ENCODE results near the gene NELFE.
A peak's percentile ranks its signal among the peaks of the same experiment; 100 is the strongest.
"Not testable (repeated sequence)": the region's sequence is repeated elsewhere in the genome, so short reads cannot be mapped to it uniquely, and the experiment has no call there.

Gene NELFE, protein sequence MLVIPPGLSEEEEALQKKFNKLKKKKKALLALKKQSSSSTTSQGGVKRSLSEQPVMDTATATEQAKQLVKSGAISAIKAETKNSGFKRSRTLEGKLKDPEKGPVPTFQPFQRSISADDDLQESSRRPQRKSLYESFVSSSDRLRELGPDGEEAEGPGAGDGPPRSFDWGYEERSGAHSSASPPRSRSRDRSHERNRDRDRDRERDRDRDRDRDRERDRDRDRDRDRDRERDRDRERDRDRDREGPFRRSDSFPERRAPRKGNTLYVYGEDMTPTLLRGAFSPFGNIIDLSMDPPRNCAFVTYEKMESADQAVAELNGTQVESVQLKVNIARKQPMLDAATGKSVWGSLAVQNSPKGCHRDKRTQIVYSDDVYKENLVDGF
- total RNA-seq, result 44.2 to 104 (median 47.5) reads per million in 3 experiments

DNA sequence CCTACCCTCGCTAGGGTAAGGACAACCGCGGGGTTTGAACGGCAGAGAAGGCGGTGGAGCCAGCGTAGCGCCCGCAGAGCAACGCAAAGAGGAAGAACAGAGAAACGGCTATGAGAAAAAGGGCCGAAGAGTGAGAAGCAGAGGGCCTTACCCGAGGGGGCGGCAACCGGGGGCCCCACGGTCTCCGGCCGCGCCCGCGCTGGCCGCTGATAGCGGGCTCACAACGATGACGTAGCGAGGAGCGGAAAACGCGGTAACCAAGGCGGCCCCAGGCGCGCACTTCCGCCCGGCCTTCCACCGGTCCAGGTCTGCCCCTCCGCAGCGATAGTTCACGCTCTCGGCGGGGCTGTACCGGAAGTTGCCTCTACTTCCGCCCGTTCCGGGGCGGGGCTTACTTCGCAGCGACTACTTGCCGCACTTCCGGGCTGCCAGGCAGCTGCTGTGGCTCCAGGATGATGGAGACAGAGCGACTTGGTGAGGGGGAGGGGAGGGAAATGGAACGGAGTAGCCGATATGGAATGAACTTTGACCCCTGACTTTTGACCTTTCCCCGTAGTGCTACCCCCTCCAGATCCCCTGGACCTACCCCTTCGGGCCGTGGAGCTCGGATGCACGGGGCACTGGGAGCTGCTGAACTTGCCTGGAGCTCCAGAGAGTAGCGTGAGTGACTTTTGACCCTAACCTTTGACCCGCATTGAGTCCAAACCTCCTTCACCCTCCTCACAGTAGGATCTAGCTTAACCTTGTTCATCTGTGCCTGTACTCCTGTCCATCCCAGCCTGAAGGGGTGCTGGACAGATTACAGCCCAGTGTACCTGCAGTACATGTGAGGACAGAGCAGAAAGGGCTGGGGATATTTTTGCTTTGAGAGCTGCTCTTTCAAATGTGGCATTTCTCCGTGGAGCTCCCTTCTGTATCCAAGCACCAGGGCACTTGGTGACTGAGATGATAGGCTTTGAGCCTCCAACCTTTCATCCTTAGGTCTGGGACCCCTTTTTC, at the start of gene NELFE, which contains the start of gene SKIC2:
Gene NELFE (minus strand): TSS at position 231 of the 999 bp plus-strand sequence. CDS start 525 bp downstream, outside the sequence.
Gene SKIC2 (plus strand): TSS at position 435 of the 999 bp plus-strand sequence. CDS start 18 bp downstream, at position 453.
- peak; percentile 98 for DNase-seq

DNA sequence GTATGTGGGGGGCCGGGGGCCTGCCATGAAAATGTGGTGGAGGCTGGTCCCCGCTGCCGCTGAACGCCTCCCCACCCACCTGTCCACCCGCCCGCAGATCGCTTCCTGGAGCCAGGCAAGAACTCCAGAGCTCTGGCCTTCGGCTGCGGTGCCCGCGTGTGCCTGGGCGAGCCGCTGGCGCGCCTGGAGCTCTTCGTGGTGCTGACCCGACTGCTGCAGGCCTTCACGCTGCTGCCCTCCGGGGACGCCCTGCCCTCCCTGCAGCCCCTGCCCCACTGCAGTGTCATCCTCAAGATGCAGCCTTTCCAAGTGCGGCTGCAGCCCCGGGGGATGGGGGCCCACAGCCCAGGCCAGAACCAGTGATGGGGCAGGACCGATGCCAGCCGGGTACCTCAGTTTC, 49.3 kb upstream of the NELFE start:
- not testable (repeated sequence) for DNase-seq

DNA sequence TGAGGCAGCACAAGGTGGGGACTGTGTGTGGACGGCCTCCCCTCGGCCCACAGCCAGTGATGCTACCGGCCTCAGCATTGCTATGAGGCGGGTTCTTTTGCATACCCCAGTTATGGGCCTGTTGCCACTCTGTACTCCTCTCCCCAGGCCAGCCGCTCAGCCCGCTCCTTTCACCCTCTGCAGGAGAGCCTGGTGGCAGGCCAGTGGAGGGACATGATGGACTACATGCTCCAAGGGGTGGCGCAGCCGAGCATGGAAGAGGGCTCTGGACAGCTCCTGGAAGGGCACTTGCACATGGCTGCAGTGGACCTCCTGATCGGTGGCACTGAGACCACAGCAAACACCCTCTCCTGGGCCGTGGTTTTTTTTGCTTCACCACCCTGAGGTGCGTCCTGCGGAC, 48.3 kb upstream of the NELFE start:
- DNase-seq, result not testable (repeated sequence)

DNA sequence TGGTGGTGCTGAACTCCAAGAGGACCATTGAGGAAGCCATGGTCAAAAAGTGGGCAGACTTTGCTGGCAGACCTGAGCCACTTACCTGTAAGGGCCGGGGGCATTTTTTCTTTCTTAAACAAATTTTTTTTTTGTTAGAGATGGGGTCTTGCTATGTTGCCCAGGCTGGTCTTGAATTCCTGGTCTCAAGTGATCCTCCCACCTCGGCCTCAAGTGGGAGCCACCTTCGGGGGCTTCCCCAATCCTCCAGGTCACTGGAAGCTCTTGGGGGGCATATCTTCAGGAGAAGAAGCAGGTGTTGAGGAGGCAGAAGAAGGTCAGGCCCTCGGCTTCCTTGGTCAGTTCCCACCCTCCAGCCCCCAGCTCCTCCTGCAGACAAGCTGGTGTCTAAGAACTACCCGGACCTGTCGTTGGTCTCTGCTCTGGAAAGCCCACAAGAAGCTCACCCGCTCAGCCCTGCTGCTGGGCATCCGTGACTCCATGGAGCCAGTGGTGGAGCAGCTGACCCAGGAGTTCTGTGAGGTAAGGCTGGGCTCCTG, 47.3 kb upstream of the NELFE start:
- not testable (repeated sequence) for DNase-seq

DNA sequence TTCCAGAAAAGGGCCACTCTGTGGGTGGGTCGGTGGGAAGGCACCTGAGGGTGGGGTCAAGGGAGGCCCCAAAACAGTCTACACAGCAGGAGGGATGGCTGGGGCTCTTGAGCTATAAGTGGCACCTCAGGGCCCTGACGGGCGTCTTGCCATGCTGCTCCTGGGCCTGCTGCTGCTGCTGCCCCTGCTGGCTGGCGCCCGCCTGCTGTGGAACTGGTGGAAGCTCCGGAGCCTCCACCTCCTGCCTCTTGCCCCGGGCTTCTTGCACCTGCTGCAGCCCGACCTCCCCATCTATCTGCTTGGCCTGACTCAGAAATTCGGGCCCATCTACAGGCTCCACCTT, 46.7 kb upstream of the NELFE start:
- not testable (repeated sequence) for DNase-seq

DNA sequence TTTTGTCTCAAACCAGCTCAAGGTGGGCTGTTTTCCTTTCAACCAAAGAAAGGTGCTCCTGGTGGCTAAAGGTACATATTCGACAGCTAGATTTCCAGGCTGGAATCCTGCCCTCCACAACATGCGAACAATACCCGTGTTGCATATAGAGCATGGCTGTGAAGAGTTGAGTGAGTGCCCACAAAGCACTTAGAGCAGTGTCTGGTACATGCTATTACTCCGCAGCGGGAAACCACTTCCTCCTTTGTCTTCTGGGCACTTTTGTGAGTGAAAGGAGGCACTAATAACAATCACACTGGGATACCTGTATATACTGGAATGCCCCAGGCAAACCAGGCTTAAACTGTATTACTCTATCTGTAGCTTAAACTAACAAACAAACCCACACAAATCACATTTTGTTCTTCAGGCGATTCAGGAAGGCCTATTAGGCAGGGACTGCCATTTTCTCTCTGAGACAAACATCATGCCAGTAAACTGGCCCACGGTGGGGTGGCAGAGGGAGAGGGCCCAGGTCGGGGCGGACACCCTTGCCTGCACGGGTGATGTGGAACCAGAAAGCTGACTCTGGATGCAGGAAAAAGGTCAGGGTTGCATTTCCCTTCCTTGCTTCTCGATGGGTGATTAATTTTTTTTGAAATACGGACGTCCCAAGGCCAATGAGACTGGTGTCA, 46.2 kb upstream of the NELFE start:
- DNase-seq, result not testable (repeated sequence)

DNA sequence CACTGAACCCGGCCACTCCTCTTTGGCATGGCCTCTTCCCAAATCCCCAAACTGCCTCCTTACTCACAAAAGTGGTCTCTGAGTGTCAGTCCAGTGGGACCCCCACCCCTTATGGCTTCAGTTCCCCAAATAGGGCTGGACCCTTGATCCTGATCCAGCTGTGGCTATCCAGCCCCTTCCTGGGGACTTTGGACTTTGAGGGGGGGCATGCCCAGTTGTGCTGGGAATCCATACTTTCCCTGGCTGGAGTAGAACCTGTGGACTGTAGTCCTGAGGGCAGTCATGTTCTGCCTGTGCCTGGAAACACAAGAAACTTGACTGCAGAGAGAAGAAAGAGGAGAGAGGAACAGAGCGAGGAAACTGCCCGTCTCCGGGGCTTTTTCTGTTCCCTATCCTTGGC, 45.6 kb upstream of the NELFE start:
- DNase-seq, result not testable (repeated sequence)

DNA sequence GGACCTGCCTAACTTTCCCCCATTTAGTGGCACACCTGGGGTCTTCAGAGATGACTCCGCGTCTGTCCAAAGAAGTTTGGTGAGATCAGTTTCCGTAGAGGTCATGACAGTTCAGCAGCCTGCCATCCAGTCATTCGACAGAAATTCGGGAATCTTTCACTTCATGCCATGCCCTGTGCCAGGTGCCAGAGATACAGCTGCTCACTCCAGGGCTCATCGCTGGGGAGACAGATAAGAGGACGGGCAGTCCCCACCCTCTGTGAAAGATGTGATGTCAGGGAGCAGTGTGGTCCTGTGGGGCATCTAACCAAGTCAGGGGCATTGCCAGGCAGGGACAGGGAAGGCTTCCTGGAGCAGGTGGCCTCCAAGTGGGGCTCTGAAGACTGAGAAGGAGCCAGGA, 44.5 kb upstream of the NELFE start:
- not testable (repeated sequence) for DNase-seq

DNA sequence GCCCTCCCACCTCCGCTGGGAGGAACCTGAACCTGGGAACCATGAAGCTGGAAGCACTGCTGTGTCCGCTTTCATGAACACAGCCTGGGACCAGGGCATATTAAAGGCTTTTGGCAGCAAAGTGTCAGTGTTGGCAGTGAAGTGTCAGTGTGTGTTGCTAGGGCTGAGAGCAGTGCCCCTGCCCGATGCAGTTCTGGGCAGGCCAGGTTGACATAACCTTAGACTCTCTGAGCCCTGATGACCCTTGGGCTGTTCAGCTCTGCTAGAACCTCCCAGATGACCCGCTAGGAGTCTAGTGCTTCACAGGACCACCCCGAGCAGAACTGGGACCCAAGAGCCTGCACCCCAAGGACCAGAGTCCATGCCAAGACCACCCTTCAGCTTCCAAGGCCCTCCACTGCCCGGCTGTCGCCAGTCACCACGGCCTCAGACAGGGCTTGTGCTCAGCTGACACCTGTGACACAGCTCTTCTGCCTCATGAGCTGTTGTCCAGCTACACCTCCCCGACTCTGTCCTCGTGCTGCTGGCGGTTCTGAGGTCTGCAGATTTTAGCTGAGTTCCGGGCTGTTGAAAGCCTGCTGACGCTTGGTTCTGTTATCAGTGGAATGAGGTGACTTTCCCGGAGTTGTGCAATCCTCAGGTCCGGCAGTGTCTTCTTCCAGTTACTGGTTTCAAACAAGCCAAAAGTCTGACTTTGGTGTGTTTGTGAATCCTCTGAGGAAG, 43.9 kb upstream of the NELFE start:
- DNase-seq, result not testable (repeated sequence)

DNA sequence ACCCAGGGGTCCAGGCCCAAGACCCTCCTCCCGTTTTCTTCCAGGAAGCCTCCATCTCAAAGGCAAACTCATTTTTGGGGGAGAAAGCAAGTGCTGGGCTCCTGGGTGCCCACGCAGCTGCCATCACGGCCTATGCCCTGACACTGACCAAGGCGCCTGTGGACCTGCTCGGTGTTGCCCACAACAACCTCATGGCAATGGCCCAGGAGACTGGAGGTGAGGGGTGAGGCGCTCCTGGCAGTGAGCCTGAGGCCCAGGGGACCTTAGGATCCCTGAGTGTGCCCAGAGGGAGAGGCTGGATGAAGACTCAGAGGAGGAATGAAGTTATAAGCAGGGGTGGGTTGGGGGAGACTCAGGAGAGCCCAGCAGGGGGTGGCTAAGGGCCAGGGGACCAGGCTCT, 37.6 kb upstream of the NELFE start:
- DNase-seq, result not testable (repeated sequence)

DNA sequence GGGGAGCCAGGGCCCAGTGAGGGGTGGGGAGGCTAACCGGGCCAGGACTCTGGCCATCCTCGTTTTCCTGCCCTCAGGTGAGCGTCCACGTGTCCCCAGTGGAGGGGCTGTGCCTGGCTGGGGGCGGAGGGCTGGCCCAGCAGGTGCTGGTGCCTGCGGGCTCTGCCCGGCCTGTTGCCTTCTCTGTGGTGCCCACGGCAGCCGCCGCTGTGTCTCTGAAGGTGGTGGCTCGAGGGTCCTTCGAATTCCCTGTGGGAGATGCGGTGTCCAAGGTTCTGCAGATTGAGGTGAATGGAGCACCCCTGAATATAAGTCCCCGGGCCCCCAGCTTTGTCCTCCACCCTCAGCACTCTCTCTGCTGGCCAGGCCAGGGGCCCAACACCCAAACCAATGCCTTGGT, 35.6 kb upstream of the NELFE start:
- DNase-seq, result not testable (repeated sequence)

DNA sequence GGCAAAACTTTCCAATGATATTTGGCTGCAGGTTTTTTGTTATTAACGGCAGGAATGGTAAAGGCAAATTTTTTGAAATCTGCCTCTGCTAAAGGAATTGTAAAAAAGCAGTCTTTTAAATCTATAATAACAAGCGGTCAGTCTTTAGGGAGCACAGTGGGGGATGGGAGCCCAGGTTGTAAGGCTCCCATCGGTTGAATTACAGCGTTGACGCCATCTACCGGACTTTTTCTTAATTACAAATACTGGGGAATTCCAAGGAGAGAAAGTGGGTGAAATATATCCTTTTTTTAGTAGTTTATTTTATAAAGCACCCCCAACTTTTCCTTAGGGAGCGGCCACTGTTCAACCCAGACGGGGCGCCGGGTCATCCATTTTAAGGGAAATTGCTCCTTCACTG, 30.6 kb upstream of the NELFE start:
- DNase-seq, result not testable (repeated sequence)

DNA sequence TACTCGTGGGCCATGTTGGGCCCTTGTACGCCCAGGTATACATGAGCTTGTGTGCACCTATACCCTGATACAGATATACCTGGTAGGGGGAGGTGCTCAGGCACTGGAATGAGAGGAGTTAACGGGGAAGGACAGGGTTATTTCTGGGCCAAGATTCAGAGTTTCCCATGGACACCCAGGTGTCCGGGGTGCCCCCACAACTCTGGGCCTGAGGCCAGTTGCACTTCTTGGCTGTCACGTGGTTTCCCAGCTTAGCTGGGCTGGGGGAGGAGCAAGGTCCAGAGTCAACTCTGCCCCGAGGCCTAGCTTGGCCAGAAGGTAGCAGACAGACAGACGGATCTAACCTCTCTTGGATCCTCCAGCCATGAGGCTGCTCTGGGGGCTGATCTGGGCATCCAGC, 23.0 kb upstream of the NELFE start, which contains the start of gene C4A:
Gene C4A (plus strand): TSS at position 314 of the 400 bp plus-strand sequence. CDS start 51 bp downstream, at position 365.
- DNase-seq, result not testable (repeated sequence)

DNA sequence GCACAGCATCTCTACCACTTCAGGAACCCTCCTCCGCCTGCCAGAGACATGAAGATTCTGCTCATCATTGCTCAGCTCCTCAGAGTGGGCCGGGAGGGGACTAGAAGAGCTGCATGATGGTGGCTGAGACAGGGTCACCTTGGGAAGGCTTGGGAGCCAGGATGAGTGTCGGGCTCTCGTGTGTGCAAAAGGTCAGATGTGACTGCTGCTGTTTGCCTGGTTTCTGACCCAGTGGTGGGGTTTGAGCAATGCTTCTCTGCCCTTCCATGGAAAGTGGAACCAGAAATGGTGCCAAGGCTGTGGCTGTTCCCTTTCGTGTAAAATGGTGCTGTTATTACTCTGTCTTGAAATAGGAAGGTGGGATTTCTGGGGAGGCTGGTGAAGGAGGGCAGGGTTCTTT, 22.2 kb upstream of the NELFE start:
- not testable (repeated sequence) for DNase-seq

DNA sequence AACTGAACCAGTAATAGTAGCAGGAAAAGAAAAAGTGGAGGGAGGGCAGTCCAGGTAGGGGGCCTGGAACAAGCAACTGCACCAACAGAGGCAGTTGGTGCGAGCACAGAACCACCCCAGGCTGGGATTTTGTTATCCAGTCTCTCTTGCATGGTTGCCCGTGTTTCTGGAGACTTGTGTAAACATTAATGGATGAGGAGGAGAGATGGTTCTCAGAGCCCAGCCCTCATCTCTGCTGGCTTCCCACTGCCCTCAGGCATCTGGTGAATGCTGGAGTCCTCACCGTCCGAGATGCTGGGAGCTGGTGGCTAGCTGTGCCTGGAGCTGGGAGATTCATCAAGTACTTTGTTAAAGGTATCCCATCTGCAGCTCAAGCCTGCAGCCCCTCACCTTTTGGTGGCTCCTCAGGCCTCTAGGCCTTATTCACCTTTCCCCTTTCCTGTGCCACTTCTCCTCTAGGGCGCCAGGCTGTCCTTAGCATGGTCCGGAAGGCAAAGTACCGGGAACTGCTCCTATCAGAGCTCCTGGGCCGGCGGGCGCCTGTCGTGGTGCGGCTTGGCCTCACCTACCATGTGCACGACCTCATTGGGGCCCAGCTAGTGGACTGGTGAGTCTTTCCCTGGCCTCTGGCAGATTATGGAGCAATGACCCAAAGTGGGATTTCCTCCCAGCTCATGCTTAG, 21.6 kb upstream of the NELFE start:
- DNase-seq, result not testable (repeated sequence)

DNA sequence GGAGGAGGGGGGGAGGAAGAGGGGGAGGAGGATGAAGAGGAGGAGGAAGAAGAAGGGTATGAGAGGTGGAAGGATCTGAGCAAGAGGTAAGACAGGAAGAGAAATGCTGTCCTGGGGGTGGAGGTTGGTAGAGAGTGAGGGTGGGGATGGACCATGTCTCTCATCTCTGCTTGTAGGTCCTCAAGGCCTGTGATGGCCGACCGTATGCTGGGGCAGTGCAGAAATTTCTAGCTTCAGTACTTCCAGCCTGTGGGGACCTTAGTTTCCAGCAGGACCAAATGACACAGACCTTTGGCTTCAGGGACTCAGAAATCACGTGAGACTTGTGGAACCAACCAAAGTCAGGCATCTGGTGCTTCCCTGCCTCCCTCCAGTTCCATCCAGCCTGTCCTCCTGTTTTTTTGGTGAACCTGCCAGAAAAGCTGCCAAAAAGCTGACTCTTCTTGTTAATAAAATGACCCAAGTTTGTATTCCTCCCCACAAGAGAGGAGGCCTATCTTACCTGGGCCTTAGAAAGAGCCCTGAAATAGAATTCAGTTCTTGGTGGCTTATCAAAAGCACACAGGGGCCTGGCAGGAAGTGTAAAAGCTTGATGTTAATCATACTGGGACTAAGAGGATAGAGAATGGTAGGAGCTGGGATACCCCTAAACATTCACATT, 20.6 kb upstream of the NELFE start:
- DNase-seq, result no peak

DNA sequence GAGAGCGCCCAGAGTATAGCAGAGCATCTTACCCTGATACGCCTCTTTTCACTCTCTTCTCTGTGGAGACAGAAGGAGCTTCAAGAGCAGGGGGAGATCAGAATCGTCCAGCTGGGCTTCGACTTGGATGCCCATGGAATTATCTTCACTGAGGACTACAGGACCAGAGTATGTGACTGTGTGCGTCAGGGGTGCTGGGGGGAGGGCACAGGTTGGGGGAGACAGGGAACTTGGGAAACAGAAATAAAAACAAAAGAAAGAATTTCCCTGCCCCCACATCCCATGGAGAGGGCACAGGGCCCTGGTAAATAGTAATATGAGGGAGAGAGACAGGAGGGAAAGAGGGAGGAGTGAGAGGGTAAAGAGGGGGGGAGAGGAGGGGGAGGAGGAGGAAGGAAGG, 20.1 kb upstream of the NELFE start:
- no peak for DNase-seq

DNA sequence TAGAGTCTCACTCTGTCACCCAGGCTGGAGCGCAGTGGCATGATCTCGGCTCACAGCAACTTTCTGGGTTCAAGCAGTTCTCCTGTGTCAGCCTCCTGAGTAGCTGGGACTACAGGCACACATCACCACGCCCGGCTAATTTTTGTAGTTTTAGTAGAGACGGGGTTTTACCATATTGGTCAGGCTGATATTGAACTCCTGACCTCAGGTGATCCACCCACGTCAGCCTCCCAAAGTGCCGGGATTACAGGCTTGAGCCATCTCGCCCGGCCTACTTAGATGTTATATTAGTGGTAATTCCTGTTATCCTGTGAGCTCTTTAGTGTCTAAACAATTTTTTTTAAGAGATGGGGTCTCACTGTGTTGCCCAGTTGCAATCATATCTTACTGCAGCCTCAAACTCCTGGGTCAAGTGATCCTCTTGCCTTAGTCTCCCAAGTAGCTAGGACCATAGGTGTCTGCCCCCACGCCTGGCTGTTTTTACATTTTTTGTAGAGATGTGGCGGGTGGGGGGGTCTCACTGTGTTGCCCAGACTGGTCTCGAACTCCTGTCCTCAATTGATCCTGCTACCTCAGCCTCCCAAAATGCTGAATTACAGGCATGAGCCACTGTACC, 19.2 kb upstream of the NELFE start:
- no peak for DNase-seq

DNA sequence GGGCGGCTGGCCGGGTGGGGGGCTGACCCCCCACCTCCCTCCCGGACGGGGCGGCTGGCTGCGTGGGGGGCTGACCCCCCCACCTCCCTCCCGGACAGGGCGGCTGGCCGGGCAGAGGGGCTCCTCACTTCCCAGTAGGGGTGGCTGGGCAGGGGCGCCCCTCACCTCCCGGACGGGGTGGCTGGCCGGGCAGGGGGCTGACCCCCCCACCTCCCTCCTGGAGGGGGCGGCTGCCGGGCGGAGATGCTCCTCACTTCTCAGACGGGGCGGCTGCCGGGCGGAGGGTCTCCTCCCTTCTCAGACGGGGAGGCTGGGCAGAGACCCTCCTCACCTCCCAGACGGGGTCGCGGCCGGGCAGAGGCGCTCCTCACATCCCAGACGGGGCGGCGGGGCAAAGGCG, 17.3 kb upstream of the NELFE start:
- not testable (repeated sequence) for DNase-seq
